H1 (cell line): ENCODE measurements around the gene HSPA1B. TPM values are rescaled to one million over a fixed set of nuclear protein-coding genes. Genes with fewer than 3 reads are reported as not detected.

ENCODE experiments used
- CTCF ChIA-PET: fragments of 300-600 bp; sonication (Branson Sonifier 250); formaldehyde crosslinking; loops from one replicate; lab custom pipeline; 2021; ENCODE audit not compliant: partially characterized antibody; lab: Charles Lee
- POLR2A ChIA-PET: fragments of 300-600 bp; sonication (Branson Sonifier 250); formaldehyde crosslinking; loops from one replicate; lab custom pipeline; 2021; ENCODE audit warnings: inconsistent platforms; ENCODE audit not compliant: partially characterized antibody; lab: Charles Lee
- DNase-seq, 2 experiments: peaks; one replicate each; pipeline versions ENCODE4 v3.0.0 to v3.0.0-alpha.2; 2010 to 2022; ENCODE audit warnings: low spot score in 2 of 2, low read depth in 1 of 2, mixed read lengths in 1 of 2
- FAIRE-seq: peaks from 2 replicates; lab custom pipeline; 2011; peaks lifted over from hg19 to GRCh38; lab: Jason Lieb, UNC
- H2AFZ ChIP-seq: 2 replicates; pipeline ENCODE4 v1.8.1; 2012; ENCODE audit warnings: low read length, inconsistent platforms
- H2AK5ac ChIP-seq: 2 replicates; pipeline ENCODE4 v1.6.1; 2013; ENCODE audit warnings: low read depth, low read length
- H2BK120ac ChIP-seq: replicated peaks from 2 replicates; pipeline ENCODE3; 2013; ENCODE audit warnings: low read depth, low read length, inconsistent platforms
- H2BK12ac ChIP-seq: 2 replicates; pipeline ENCODE4 v1.6.1; 2013; ENCODE audit warnings: low read depth, low read length
- H2BK15ac ChIP-seq: 2 replicates; pipeline ENCODE4 v1.6.1; 2013; ENCODE audit warnings: low read length
- H2BK20ac ChIP-seq: 2 replicates; pipeline ENCODE4 v1.6.1; 2013; ENCODE audit warnings: low read length
- H2BK5ac ChIP-seq: 2 replicates; pipeline ENCODE4 v1.6.1; 2013; ENCODE audit warnings: low read depth, low read length
- H3K14ac ChIP-seq: 2 replicates; pipeline ENCODE4 v1.6.1; 2013; ENCODE audit warnings: inconsistent platforms; ENCODE audit not compliant: insufficient read length
- H3K18ac ChIP-seq: 2 replicates; pipeline ENCODE4 v1.6.1; 2013; ENCODE audit warnings: low read length; ENCODE audit errors: extremely low read depth
- H3K23ac ChIP-seq: 2 replicates; pipeline ENCODE4 v1.6.1; 2013; ENCODE audit warnings: inconsistent platforms; ENCODE audit not compliant: insufficient read length
- H3K23me2 ChIP-seq: 2 replicates; pipeline ENCODE4 v1.6.1; 2013; ENCODE audit warnings: low read depth, low read length
- H3K27ac ChIP-seq: 2 replicates; pipeline ENCODE4 v1.6.1; 2011; ENCODE audit warnings: low read depth, low read length, inconsistent platforms
- H3K27me3 ChIP-seq, 4 experiments: replicated peaks in 1 of 4; 1 replicate in 1 of 4; 2 replicates in 3 of 4; pipeline versions ENCODE4 v1.6.1 to v1.8.1; 2011 to 2013; ENCODE audit warnings: low read length in 3 of 4, mild to moderate bottlenecking in 3 of 4, inconsistent platforms in 2 of 4, mixed read lengths in 2 of 4, moderate library complexity in 1 of 4; ENCODE audit not compliant: control insufficient read depth in 3 of 4, insufficient read depth in 3 of 4; ENCODE audit errors: extremely low read depth in 1 of 4
- H3K36me3 ChIP-seq, 4 experiments: 2 replicates each; pipeline versions ENCODE4 v1.6.1 to v1.8.1; 2011 to 2013; ENCODE audit warnings: mild to moderate bottlenecking in 4 of 4, low read length in 3 of 4, moderate library complexity in 2 of 4, control low read depth in 1 of 4, inconsistent platforms in 1 of 4; ENCODE audit not compliant: insufficient read depth in 4 of 4, control insufficient read depth in 2 of 4
- H3K4ac ChIP-seq: replicated peaks from 2 replicates; pipeline ENCODE3; 2013; ENCODE audit warnings: low read length, low read depth, mixed read lengths, inconsistent platforms; ENCODE audit not compliant: insufficient read length
- H3K4me1 ChIP-seq, 4 experiments: replicated peaks in 1 of 4; 1 replicate in 1 of 4; 2 replicates in 3 of 4; pipeline versions ENCODE4 v1.6.1 to v1.8.1; 2011 to 2013; ENCODE audit warnings: low read length in 3 of 4, inconsistent platforms in 2 of 4, mixed read lengths in 1 of 4; ENCODE audit not compliant: insufficient read depth in 4 of 4, control insufficient read depth in 3 of 4
- H3K4me2 ChIP-seq, 2 experiments: 2 replicates each; pipeline versions ENCODE4 v1.6.1 to v1.8.1; 2011 to 2013; ENCODE audit warnings: low read depth in 2 of 2, low read length in 2 of 2, control low read depth in 1 of 2, inconsistent platforms in 1 of 2, mild to moderate bottlenecking in 1 of 2; ENCODE audit not compliant: insufficient read depth in 1 of 2
- H3K4me3 ChIP-seq, 4 experiments: fragments of 200-600, 300-600 bp in 1 of 4; sonication (generic), shearing (Covaris generic), sonication (Bioruptor Twin) in 1 of 4; 2 replicates each; pipeline versions ENCODE4 v1.5.1 to v1.8.1; 2011 to 2016; ENCODE audit warnings: low read length in 4 of 4, low read depth in 3 of 4, control low read depth in 2 of 4, inconsistent platforms in 2 of 4, mild to moderate bottlenecking in 2 of 4, mixed read lengths in 1 of 4, moderate library complexity in 1 of 4; ENCODE audit not compliant: insufficient read depth in 2 of 4; ENCODE audit errors: extremely low read depth in 1 of 4
- H3K56ac ChIP-seq: replicated peaks from 2 replicates; pipeline ENCODE3; 2013; ENCODE audit warnings: low read depth, mild to moderate bottlenecking, mixed read lengths, low read length, inconsistent platforms; ENCODE audit not compliant: insufficient read length
- H3K79me1 ChIP-seq: 2 replicates; pipeline ENCODE4 v1.6.1; 2013; ENCODE audit warnings: low read depth, low read length, control low read depth
- H3K79me2 ChIP-seq, 2 experiments: 2 replicates each; pipeline versions ENCODE4 v1.6.1 to v1.8.1; 2012 to 2013; ENCODE audit warnings: low read length in 2 of 2, mild to moderate bottlenecking in 2 of 2, inconsistent platforms in 1 of 2; ENCODE audit not compliant: insufficient read depth in 2 of 2, control insufficient read depth in 1 of 2
- H3K9ac ChIP-seq, 4 experiments: replicated peaks in 1 of 4; 1 replicate in 1 of 4; 2 replicates in 3 of 4; pipeline versions ENCODE4 v1.6.1 to v1.8.1; 2011 to 2013; ENCODE audit warnings: low read depth in 3 of 4, low read length in 3 of 4, control low read depth in 2 of 4, mild to moderate bottlenecking in 2 of 4, moderate library complexity in 2 of 4, inconsistent platforms in 1 of 4; ENCODE audit errors: extremely low read depth in 1 of 4
- H3K9me3 ChIP-seq, 2 experiments: 2 replicates each; pipeline versions ENCODE4 v1.6.1 to v1.8.1; 2012 to 2013; ENCODE audit warnings: mild to moderate bottlenecking in 2 of 2, moderate library complexity in 2 of 2, control low read depth in 1 of 2, inconsistent platforms in 1 of 2, low read depth in 1 of 2, low read length in 1 of 2, mixed read lengths in 1 of 2; ENCODE audit not compliant: insufficient read depth in 2 of 2
- H4K20me1 ChIP-seq, 2 experiments: replicated peaks in 1 of 2; 2 replicates each; pipeline versions ENCODE3 to v1.8.1; 2011 to 2013; ENCODE audit warnings: inconsistent platforms in 2 of 2, low read length in 2 of 2, mild to moderate bottlenecking in 1 of 2; ENCODE audit not compliant: insufficient read depth in 2 of 2, control insufficient read depth in 1 of 2
- H4K5ac ChIP-seq: 2 replicates; pipeline ENCODE4 v1.6.1; 2013; ENCODE audit warnings: low read length, low read depth, mixed read lengths, inconsistent platforms; ENCODE audit not compliant: insufficient read length
- H4K8ac ChIP-seq: 2 replicates; pipeline ENCODE4 v1.8.0; 2013; ENCODE audit warnings: mild to moderate bottlenecking, moderate library complexity, low read length, inconsistent platforms; ENCODE audit not compliant: insufficient read depth; ENCODE audit errors: extremely low read depth
- H4K91ac ChIP-seq: replicated peaks from 2 replicates; pipeline ENCODE3; 2013; ENCODE audit warnings: low read length, mixed read lengths, inconsistent platforms; ENCODE audit not compliant: insufficient read length
- CEBPB ChIP-seq: IDR thresholded peaks from 2 replicates; pipeline ENCODE4 v1.6.1; 2012; ENCODE audit warnings: low read depth, low read length
- NANOG ChIP-seq: IDR thresholded peaks from 2 replicates; pipeline ENCODE4 v1.6.1; 2011; ENCODE audit warnings: low read length, low read depth, mild to moderate bottlenecking, inconsistent platforms; ENCODE audit not compliant: insufficient read depth, poor library complexity, severe bottlenecking
- NRF1 ChIP-seq: IDR thresholded peaks from 2 replicates; pipeline ENCODE4 v1.6.1; 2011; ENCODE audit warnings: mild to moderate bottlenecking, low read depth, low read length, improper control_type of control experiment
- POLR2AphosphoS5 ChIP-seq: IDR thresholded peaks from 2 replicates; pipeline ENCODE4 v1.6.1; 2011; ENCODE audit warnings: low read depth, low read length
- RBBP5 ChIP-seq: IDR thresholded peaks from 2 replicates; pipeline ENCODE4 v1.7.1; 2012; ENCODE audit warnings: low read depth, mild to moderate bottlenecking, inconsistent platforms, low read length, moderate library complexity, borderline replicate concordance
- SIN3A ChIP-seq, 2 experiments: IDR thresholded peaks in 1 of 2; conservative IDR thresholded peaks in 1 of 2; 2 replicates each; pipeline ENCODE4 v1.6.1; 2011 to 2012; ENCODE audit warnings: low read length in 2 of 2, improper control_type of control experiment in 1 of 2, low read depth in 1 of 2, mild to moderate bottlenecking in 1 of 2
- SP4 ChIP-seq: IDR thresholded peaks from 2 replicates; pipeline ENCODE4 v1.6.1; 2012; ENCODE audit warnings: low read length, inconsistent platforms
- TAF1 ChIP-seq: IDR thresholded peaks from 2 replicates; pipeline ENCODE4 v1.6.1; 2011; ENCODE audit warnings: mild to moderate bottlenecking, low read depth, low read length
- WGBS, 2 experiments: shearing (Covaris generic) in 1 of 2; methylation state at CpG; one replicate each; pipeline versions ENCODE4 v1.1.6 to v1.1.7; 2013 to 2015; ENCODE audit warnings: low lambda C conversion rate in 2 of 2, mixed read lengths in 2 of 2, inconsistent platforms in 1 of 2, low coverage in 1 of 2, missing lambda C conversion rate in 1 of 2; ENCODE audit not compliant: insufficient replicate concordance in 2 of 2, insufficient coverage in 1 of 2, insufficient read length in 1 of 2; ENCODE audit errors: extremely low coverage in 1 of 2, missing lambda C conversion rate in 1 of 2; 5-methylcytosine and 5-hydroxymethylcytosine counted together
- polyA plus RNA-seq, 7 experiments: library from polyadenylated mRNA; depleted of rRNA in 3 of 7; stranded (reverse) in 5 of 7; unstranded in 2 of 7; fragments of >200 nt in 5 of 7; fragments of 200-250 nt in 2 of 7; gene quantifications; 1 replicate in 5 of 7; 2 replicates in 1 of 7; 4 replicates in 1 of 7; pipeline versions ENCODE4 v1.2.1 to v1.2.3, GENCODE V29; 2011 to 2013; ENCODE audit warnings: missing spikeins in 2 of 7, mixed read lengths in 2 of 7
- total RNA-seq: library from RNA; stranded (reverse); fragmentation: NEBNext Ultra II Directional; extraction: Animal tissue kit (Norgen Biotek cat#: 25700); gene quantifications from 2 replicates; pipeline ENCODE4 v1.2.1, GENCODE V29; 2021

HSPA1B gene
- total and polyA plus RNA-seq, 2 of the 8 experiments (the other 6 are each of a cell fraction or from before 2014, with no cell fraction given), result 36.6 to 76.6 TPM

- no peak overlapping the region for H3K4ac ChIP-seq
- peak overlapping the region; percentile 10 for H4K5ac ChIP-seq
- H3K79me2 ChIP-seq, result peaks cover 0 to 5% of the 10 kb centered on the region in 2 experiments; a peak in 1 of 4 replicates
- H4K8ac ChIP-seq, result no peak overlapping the region; the same call in 1 of the 2 replicates
- peak overlapping the region; percentile 80 for H3K4me2 ChIP-seq
- no peak overlapping the region for H3K23ac ChIP-seq
- CTCF ChIA-PET, result interaction anchor here (0.6 to 3.4 kb wide), 8 partner anchors 8 to 225 kb away, joined by 3 to 13 read pairs (median 5); partner anchors contain the start of genes C6orf47, LSM2 and VARS1
- no peaks in the 10 kb centered on the region for H3K9me3 ChIP-seq
- peak overlapping the region; percentile 36 for H4K91ac ChIP-seq
- FAIRE-seq, result no peak
- H3K23me2 ChIP-seq, result peaks cover 13% of the 10 kb centered on the region
- POLR2A ChIA-PET, result interaction anchor here (0.6 to 10.9 kb wide), 23 partner anchors 8 to 380 kb away, joined by 3 to 136 read pairs (median 5); partner anchors contain the start of genes BAG6, DDX39B, EHMT2 and GPANK1
- peak overlapping the region; percentile 52; the same call in 1 of the 2 replicates for H3K27ac ChIP-seq
- DNase-seq, result peak in 1 of 2 experiments; percentile 74
- no peaks in the 10 kb centered on the region for H4K20me1 ChIP-seq
- H2BK12ac ChIP-seq, result 0 out of 2 replicates have a peak overlapping the region, but pooled peaks have one; percentile 68
- H3K27me3 ChIP-seq, result no peaks in the 10 kb centered on the region; a peak in 1 of 7 replicates
- H2BK15ac ChIP-seq, result 0 out of 2 replicates have a peak overlapping the region, but pooled peaks have one; percentile 9
- peak overlapping the region; percentile 66 to 87 (median 78) for H3K4me3 ChIP-seq
- no peak overlapping the region for H2AFZ ChIP-seq
- H3K4me1 ChIP-seq, result peaks cover 5 to 16% (median 9%) of the 10 kb centered on the region in 4 experiments; a peak in 6 of 7 replicates
- peak overlapping the region; percentile 76; the same call in 1 of the 2 replicates for H3K18ac ChIP-seq
- 10% methylated on average over 15 of the region's 25 CpGs; no CpG with 5 or more reads in 1 of the 2 experiments for WGBS, 2 experiments
- H2BK120ac ChIP-seq, result no peak overlapping the region
- H3K9ac ChIP-seq, result peak overlapping the region in 3 of 4 experiments; percentile 69 to 83 (median 70); a peak in 6 of 7 replicates
- H3K36me3 ChIP-seq, result no peaks in the 10 kb centered on the region
- H3K56ac ChIP-seq, result peak overlapping the region; percentile 65
- peaks cover 2% of the 10 kb centered on the region; the same call in 1 of the 2 replicates for H3K79me1 ChIP-seq
- H2AK5ac ChIP-seq, result 0 out of 2 replicates have a peak overlapping the region, but pooled peaks have one; percentile 48
- no peak overlapping the region for H2BK20ac ChIP-seq
- H3K14ac ChIP-seq, result no peak overlapping the region
- peak overlapping the region; percentile 90 for H2BK5ac ChIP-seq
- TF ChIP-seq CEBPB (0 out of 2 replicates have a peak, but pooled peaks have one; percentile 24), POLR2AphosphoS5 (no peak; the same call in 1 of the 2 replicates), NRF1 (no peak), RBBP5 (peak; percentile 31; the same call in 1 of the 2 replicates), TAF1 (peak; percentile 81; the same call in 1 of the 2 replicates), SIN3A (conservative IDR thresholded peaks at IDR 0.05 in 1 of 2, IDR thresholded peaks at IDR 0.05 in 1 of 2; ENCODE audit: low read depth in 1 of 2, low read length in 2 of 2) (0 out of 4 replicates have a peak, but pooled peaks of 1 of the 2 experiments have one; percentile 20), NANOG (no peak), SP4 (no peak)
These were observed 5.3 kb upstream of the HSPA1B start for GRCh38 chr6:31822036-31822821.
